Muscle layer of duodenum (tissue), 2 donors: ENCODE measurements around the gene HUNK.
"Not testable (repeated sequence)": the region's sequence is repeated elsewhere in the genome, so short reads cannot be mapped to it uniquely, and the experiment has no call there.

Source experiments
- H3K27ac ChIP-seq: one replicate; pipeline ENCODE4 v1.7.0; 2013; ENCODE audit warnings: mild to moderate bottlenecking, low read length
- H3K27me3 ChIP-seq: one replicate; pipeline ENCODE4 v1.7.0; 2013; ENCODE audit warnings: low read depth, mild to moderate bottlenecking, control low read depth, low read length
- H3K36me3 ChIP-seq, 2 donors: one replicate each; pipeline ENCODE4 v1.7.0; 2013; ENCODE audit warnings: low read length in 2 of 2, control low read depth in 1 of 2, mild to moderate bottlenecking in 1 of 2; ENCODE audit not compliant: insufficient read depth in 2 of 2, control insufficient read depth in 1 of 2
- H3K4me1 ChIP-seq, 2 donors: one replicate each; pipeline ENCODE4 v1.7.0; 2013; ENCODE audit warnings: low read length in 2 of 2, mild to moderate bottlenecking in 2 of 2, control low read depth in 1 of 2, moderate library complexity in 1 of 2; ENCODE audit not compliant: insufficient read depth in 2 of 2, control insufficient read depth in 1 of 2
- H3K4me3 ChIP-seq, 2 donors: one replicate each; pipeline ENCODE4 v1.7.0; 2013; ENCODE audit warnings: low read length in 2 of 2, low read depth in 1 of 2, mild to moderate bottlenecking in 1 of 2
- H3K9me3 ChIP-seq, 2 donors: one replicate each; pipeline ENCODE4 v1.7.0; 2013; ENCODE audit warnings: low read length in 2 of 2, control low read depth in 1 of 2, mild to moderate bottlenecking in 1 of 2; ENCODE audit not compliant: control insufficient read depth in 1 of 2
- donor health status: healthy.

The HUNK gene

DNA sequence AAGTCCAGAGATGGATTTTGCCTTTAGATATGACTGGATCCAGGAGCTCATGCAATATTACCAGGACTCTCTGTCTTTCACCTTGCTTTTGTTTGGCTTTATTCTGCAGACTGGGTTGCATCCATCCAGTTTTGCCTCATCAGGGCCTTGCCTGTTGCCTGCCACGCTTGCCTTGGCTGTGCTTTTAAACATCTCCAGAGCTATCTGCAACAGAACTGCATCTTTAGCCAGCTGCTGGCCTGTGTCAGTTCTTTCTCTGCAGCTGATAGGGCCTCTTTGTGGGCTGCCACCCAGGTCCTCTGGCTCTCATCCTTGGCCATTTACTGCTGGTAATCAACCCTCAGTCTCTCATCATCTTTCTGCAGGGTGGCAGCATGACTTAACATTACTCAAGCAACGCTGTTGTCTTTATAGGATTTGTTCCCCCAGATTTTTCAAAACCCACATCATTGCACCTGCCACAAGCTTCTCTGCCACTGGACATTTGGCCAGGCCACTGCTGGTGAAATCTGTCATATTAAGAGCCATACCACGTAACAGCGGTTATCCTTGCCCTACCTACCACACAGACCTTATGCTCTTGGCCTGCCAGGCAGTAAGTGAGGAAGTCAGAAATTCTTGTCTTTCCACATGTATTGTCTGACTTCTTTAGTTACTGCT, 24.4 kb upstream of the HUNK start:
- Histone ChIP-seq H3K36me3 (no peaks in the 10 kb centered on the region), H3K27me3 (no peaks in the 10 kb centered on the region), H3K9me3 (no peaks in the 10 kb centered on the region), H3K27ac (no peak overlapping the region), H3K4me1 (no peaks in the 10 kb centered on the region), H3K4me3 (no peak overlapping the region)

DNA sequence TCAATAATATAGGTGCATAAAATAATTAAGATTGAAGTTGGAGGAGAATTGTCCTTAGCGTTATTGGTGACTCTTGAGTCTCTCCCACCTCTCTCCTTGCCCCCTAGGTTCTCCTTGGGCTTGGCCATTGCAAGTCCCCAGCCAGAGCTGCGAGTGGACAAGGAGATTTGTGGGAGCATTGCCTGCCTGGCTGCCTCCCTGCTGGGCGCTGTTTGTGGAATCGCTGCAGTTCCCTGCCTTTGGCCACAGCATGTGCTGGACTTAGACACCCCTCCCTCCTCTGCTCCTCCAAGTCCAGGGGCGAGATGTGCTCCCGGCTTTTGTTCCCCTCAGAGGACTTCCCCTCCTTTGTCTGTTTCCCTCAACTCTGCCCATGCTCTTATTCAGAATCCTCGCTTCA, 21.9 kb upstream of the HUNK start:
- Histone ChIP-seq H3K4me1 (no peaks in the 10 kb centered on the region), H3K27ac (no peak overlapping the region), H3K4me3 (no peak overlapping the region), H3K27me3 (no peaks in the 10 kb centered on the region), H3K36me3 (no peaks in the 10 kb centered on the region), H3K9me3 (no peaks in the 10 kb centered on the region)

DNA sequence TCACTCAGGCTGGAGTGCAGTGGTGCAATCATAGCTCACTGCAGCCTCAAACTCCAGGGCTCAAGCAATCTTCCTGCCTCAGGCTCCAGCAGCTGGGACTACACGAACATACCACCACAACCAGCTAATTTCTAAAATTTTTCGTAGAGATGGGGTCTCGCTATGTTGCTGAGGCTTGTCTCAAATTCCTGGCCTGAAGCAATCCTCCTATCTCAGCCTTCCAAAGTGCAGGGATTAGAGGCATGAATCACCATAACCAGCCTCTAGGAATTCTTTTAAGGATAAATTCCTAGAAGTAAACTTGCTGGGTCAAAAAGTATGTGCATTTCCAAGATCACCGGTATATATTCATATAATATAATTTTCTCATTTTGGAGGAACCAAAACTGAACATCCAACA, 17.6 kb upstream of the HUNK start:
- H3K27me3 ChIP-seq = no peaks in the 10 kb centered on the region
- no peaks in the 10 kb centered on the region for H3K36me3 ChIP-seq

DNA sequence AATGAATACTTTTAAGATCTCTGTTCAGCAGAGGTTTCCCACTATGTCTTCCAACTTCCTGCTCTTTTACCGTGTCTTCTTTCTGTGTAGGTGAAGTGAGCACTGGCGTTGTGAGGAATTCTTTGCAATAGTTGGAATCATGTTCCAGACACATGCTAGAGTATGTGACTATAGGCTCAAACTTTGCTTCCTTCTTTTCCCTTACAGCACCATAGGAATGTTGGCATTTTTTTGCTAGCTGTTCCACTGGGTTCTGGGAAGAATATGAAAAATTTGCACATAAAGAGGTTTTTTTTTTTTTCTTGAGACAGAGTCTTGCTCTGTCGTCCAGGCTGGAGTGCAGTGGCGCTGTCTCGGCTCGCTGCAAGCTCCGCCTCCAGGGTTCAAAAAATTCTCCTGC, 15.7 kb upstream of the HUNK start:
- Histone ChIP-seq H3K36me3 (no peaks in the 10 kb centered on the region), H3K27me3 (no peaks in the 10 kb centered on the region), H3K4me3 (no peak overlapping the region), H3K27ac (no peak overlapping the region), H3K4me1 (no peaks in the 10 kb centered on the region), H3K9me3 (no peaks in the 10 kb centered on the region)

More for the DNA sequence above, 17.6 kb upstream of the HUNK start:
- no peaks in the 10 kb centered on the region for H3K9me3 ChIP-seq
- no peaks in the 10 kb centered on the region for H3K4me1 ChIP-seq
- H3K4me3 ChIP-seq = no peak overlapping the region
- H3K27ac ChIP-seq = no peak overlapping the region

DNA sequence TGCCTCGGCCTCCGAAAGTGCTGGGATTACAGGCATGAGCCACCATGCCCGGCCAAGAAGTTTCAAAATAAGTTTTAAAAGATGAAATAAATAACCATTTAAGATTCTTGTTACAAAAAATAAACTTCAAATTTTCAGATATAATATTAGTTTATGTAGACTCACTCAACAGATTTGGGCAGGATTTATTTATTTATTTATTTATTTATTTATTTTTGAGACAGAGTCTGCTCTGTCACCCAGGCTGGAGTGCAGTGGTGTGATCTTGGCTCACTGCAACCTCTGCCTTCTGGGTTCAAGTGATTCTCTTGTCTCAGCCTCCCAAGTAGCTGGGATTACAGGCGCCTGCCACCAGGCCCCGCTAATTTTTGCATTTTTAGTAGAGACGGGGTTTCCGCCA, 15.2 kb upstream of the HUNK start:
- not testable (repeated sequence) for H3K36me3 ChIP-seq, H3K27ac ChIP-seq, H3K4me3 ChIP-seq, H3K27me3 ChIP-seq, H3K9me3 ChIP-seq, H3K4me1 ChIP-seq

DNA sequence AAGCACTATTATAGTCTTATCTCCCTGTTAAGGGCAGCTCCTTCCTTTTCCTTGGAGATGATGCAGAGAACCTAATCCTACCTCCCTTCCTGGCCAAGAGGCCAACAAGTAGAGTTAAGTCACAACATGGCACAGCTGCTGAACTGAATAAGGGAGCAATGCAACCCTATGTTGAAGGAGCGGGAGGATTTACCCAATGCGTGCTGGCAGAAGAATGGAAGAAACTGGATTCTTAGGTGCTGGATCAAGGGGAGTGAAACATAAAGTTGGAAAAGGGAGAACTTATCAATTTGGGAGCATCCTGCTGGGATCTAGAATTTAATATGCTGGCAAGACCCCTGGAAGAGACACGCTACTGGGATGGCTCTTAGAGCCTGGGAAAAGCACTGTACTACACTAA, 12.0 kb upstream of the HUNK start:
- no peak overlapping the region for H3K4me3 ChIP-seq
- H3K36me3 ChIP-seq = no peaks in the 10 kb centered on the region
- no peaks in the 10 kb centered on the region for H3K27me3 ChIP-seq
- H3K9me3 ChIP-seq = no peaks in the 10 kb centered on the region
- H3K27ac ChIP-seq = no peak overlapping the region
- peaks cover 0 to 2% of the 10 kb centered on the region in 2 donors for H3K4me1 ChIP-seq

DNA sequence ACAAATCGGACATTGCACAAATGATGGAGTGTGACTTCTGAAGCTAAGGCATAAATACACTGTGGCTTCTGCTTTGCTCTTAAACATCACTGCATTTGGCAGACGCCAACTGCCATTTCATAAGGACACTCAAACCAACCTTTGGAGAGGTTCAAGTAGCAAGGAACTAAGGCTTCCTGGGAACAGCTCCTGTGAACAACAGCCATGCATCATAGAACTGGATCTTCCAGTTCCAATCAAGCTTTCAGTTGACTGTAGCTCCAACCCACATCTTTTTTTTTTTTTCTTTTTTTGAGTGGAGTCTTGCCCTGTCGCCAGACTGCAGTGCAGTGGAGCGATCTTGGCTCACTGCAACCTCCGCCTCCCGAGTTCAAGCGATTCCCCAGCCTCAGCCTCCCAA, 10.7 kb upstream of the HUNK start:
- H3K27me3 ChIP-seq = no peaks in the 10 kb centered on the region
- no peaks in the 10 kb centered on the region for H3K9me3 ChIP-seq
- H3K27ac ChIP-seq = no peak overlapping the region
- no peaks in the 10 kb centered on the region for H3K36me3 ChIP-seq
- H3K4me1 ChIP-seq = peaks cover 0 to 8% of the 10 kb centered on the region in 2 donors
- no peak overlapping the region for H3K4me3 ChIP-seq

DNA sequence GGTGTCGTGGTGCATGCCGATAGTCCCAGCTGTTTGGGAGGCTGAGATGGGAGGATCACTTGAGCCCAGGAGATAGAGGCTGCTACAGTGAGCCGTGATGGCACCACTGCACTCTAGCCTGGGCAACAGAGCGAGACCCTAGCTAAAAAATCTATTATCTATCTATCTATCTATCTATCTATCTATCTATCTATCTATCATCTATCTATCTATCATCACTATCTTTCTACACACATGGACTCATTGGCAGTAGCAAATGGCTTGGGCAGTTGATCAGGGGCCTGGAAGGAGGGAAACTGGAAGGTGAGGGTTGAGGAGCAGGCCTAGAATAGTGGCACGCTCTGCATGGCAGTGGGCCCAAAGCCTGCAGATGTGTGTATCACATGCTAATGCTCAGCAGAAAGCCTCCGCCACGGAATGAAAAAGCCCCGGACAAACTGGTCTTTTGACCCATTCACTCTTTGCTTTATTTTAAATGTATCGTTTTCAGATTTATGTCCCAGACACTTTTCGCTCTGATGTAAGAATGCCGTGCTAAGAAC, 7.3 kb upstream of the HUNK start:
- no peaks in the 10 kb centered on the region for H3K36me3 ChIP-seq

DNA sequence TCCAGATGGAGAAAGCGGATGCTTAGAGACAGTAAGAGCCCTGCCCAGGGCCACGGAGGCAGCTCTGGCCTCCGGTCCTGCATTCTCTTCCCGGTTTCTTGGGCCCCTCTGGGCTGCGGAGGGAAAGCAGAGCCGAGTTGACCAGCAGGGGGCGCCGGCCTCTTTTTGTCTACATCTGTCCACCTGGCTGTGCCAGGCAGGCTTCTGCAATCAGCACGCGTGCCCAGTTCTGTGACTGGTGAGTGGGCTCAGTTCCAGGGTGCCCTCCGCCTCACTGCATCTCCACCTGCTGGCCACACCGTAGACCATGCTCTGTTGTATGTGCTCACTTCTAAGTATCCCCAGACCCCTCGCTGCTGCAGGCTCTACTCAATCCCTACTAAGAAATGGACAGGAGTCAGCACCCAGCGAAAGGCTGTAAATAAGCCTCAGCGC, 6.7 kb upstream of the HUNK start:
- no peaks in the 10 kb centered on the region for H3K36me3 ChIP-seq
- H3K27ac ChIP-seq = no peak overlapping the region
- peaks cover 0 to 11% of the 10 kb centered on the region in 2 donors for H3K4me1 ChIP-seq
- no peaks in the 10 kb centered on the region for H3K9me3 ChIP-seq
- no peaks in the 10 kb centered on the region for H3K27me3 ChIP-seq
- H3K4me3 ChIP-seq = no peak overlapping the region

More for the DNA sequence above, 7.3 kb upstream of the HUNK start:
- Histone ChIP-seq H3K27me3 (no peaks in the 10 kb centered on the region), H3K9me3 (no peaks in the 10 kb centered on the region), H3K4me3 (no peak overlapping the region), H3K4me1 (peaks cover 0 to 8% of the 10 kb centered on the region in 2 donors), H3K27ac (no peak overlapping the region)

DNA sequence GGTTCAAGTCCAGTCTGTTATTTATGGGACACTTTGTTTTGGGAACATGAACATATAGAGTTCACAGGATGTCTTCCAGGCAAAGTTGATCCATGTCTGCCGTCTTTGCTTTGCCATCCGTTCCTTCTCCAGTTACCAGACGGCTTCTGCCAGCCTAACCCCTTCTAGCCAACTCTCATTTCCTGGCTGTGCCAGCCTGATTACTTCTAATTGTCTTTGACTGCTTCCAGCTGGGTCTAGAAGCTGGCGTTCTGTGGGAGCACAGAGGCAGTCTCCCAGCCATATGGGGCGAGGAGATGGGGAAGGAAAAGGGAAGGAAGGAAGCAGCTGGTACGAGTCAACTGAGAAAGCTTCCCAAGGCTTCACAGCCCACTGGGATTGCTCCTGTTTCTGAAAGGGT, 3.1 kb upstream of the HUNK start:
- H3K27ac ChIP-seq = no peak overlapping the region
- peaks cover 0 to 27% of the 10 kb centered on the region in 2 donors for H3K4me1 ChIP-seq
- H3K36me3 ChIP-seq = no peaks in the 10 kb centered on the region
- H3K27me3 ChIP-seq = no peaks in the 10 kb centered on the region
- H3K4me3 ChIP-seq = no peak overlapping the region
- no peaks in the 10 kb centered on the region for H3K9me3 ChIP-seq

DNA sequence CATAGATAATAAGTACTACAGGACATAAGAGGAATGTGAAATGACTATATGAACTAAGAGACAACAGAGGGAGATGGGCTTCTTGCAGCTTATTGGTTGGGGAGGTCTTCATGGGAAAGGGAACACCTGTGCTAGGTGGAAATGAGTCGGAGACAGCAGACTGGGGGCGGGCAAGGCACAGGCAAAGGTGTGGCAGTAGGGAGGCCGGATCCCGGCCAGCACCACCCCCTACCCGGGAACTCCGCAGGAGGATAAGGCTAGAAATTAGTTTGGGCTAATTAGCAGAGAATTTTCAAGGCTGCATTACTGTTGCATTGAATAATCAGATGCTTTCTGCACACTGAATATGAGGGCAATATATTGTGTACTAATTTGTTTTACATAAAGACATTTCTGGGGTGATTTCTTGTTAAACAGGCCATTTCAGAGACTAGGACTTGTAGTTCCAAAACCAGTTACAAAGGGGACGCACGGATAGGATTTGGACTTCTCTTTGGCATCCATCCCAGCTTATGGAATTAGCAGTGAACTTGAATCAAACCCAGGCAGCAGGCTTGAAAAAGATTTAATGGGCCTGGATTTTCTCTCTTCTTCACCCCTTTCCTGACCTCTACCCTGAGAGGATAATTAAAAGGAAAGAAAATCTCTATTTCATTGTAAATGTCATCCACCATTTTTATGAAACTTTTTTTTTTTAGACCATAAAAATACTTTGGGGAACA, 2.2 kb upstream of the HUNK start:
- Histone ChIP-seq H3K27ac (no peak overlapping the region), H3K4me3 (no peak overlapping the region), H3K4me1 (peaks cover 0 to 30% of the 10 kb centered on the region in 2 donors), H3K27me3 (peaks cover under 1% of the 10 kb centered on the region), H3K36me3 (no peaks in the 10 kb centered on the region), H3K9me3 (no peaks in the 10 kb centered on the region)
